Upper lobe of right lung (tissue), 1 donor: ENCODE measurements around the gene TMEM52. TPM values are rescaled to one million over a fixed set of nuclear protein-coding genes. Genes with fewer than 3 reads are reported as not detected.

ENCODE experiments used
- ATAC-seq: fragments of 200-7000 bp; cut with Tn5 transposase; one replicate; pipeline ENCODE4 v1.9.1; 2020; ENCODE audit warnings: mild to moderate bottlenecking, moderate library complexity
- DNase-seq: peaks from one replicate; pipeline ENCODE4 v3.0.0-alpha.2; 2020
- H3K27ac ChIP-seq: fragments of 200-600 bp; one replicate; pipeline ENCODE4 v1.8.0; 2022
- H3K27me3 ChIP-seq: fragments of 200-600 bp; one replicate; pipeline ENCODE4 v1.8.0; 2022; ENCODE audit warnings: mild to moderate bottlenecking
- H3K36me3 ChIP-seq: fragments of 200-600 bp; one replicate; pipeline ENCODE4 v1.8.0; 2022
- H3K4me1 ChIP-seq: fragments of 200-600 bp; one replicate; pipeline ENCODE4 v1.8.0; 2022
- H3K4me3 ChIP-seq: fragments of 200-600 bp; one replicate; pipeline ENCODE4 v1.8.0; 2022; ENCODE audit warnings: mild to moderate bottlenecking
- H3K9me3 ChIP-seq: fragments of 200-600 bp; one replicate; pipeline ENCODE4 v1.8.0; 2022
- intact Hi-C: fragments of 100-400 bp; cut with DNase I; formaldehyde crosslinking; loops from one replicate; pipeline ENCODE4 v1.11.0; 2022
- total RNA-seq: library from RNA; stranded (reverse); fragmentation: NEBNext Ultra II Directional; extraction: Animal tissue kit (Norgen Biotek cat#: 25700); gene quantifications from one replicate; pipeline ENCODE4 v1.2.1, GENCODE V29; 2021
- TF ChIP-seq, protein P1 (sequence below): fragments of 200-600 bp; IDR thresholded peaks from one replicate; pipeline ENCODE4 v1.8.0; 2022; ENCODE audit warnings: antibody characterized with exemption
- donor health status: DM: no; HTN: yes; CAD: no; lungs with severe emphysema.

Gene TMEM52
- total RNA-seq, 1 donor from 2014 or later: 1.5 TPM

DNA sequence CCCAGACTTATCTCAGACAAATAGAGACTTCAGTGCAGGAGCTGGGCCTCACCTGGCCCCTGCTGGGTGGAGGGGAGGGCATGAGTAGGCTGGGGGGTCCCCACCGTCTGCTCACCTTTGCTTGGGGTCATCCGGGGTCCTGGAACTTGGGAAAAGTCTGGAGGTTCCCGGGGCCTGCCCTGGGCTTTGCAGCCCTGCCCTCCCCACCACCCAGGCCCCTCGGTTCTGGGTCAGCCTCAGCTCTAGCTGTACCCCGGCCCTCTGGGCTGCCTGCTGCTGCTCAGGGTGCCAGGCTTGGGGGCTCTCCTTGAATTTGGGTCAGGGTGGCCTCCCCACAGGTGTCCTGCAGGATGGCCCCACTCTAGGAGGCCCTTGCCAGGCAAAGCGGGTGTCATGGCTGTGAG lies 2.4 kb upstream of the TMEM52 start:
- Histone ChIP-seq H3K4me3 (no peak overlapping the region), H3K27ac (no peak overlapping the region), H3K9me3 (no peaks in the 10 kb centered on the region), H3K27me3 (no peaks in the 10 kb centered on the region), H3K4me1 (peaks cover 9% of the 10 kb centered on the region), H3K36me3 (no peaks in the 10 kb centered on the region)
- DNase-seq (peak; percentile 64), ATAC-seq (no peak)
- TF ChIP-seq, protein P1, sequence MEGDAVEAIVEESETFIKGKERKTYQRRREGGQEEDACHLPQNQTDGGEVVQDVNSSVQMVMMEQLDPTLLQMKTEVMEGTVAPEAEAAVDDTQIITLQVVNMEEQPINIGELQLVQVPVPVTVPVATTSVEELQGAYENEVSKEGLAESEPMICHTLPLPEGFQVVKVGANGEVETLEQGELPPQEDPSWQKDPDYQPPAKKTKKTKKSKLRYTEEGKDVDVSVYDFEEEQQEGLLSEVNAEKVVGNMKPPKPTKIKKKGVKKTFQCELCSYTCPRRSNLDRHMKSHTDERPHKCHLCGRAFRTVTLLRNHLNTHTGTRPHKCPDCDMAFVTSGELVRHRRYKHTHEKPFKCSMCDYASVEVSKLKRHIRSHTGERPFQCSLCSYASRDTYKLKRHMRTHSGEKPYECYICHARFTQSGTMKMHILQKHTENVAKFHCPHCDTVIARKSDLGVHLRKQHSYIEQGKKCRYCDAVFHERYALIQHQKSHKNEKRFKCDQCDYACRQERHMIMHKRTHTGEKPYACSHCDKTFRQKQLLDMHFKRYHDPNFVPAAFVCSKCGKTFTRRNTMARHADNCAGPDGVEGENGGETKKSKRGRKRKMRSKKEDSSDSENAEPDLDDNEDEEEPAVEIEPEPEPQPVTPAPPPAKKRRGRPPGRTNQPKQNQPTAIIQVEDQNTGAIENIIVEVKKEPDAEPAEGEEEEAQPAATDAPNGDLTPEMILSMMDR: no peak
- intact Hi-C loops: no loop called here

- TF ChIP-seq, protein P1: no peak
- no peak for ATAC-seq
- Histone ChIP-seq H3K27ac (no peak overlapping the region), H3K9me3 (no peaks in the 10 kb centered on the region), H3K36me3 (no peaks in the 10 kb centered on the region), H3K4me1 (peaks cover 9% of the 10 kb centered on the region), H3K4me3 (no peak overlapping the region), H3K27me3 (no peaks in the 10 kb centered on the region)
- DNase-seq: peak; percentile 72
- intact Hi-C loops: no loop called here
Observed at GRCh38 chr1:1920608-1921458, 1.8 kb upstream of the TMEM52 start.

DNA sequence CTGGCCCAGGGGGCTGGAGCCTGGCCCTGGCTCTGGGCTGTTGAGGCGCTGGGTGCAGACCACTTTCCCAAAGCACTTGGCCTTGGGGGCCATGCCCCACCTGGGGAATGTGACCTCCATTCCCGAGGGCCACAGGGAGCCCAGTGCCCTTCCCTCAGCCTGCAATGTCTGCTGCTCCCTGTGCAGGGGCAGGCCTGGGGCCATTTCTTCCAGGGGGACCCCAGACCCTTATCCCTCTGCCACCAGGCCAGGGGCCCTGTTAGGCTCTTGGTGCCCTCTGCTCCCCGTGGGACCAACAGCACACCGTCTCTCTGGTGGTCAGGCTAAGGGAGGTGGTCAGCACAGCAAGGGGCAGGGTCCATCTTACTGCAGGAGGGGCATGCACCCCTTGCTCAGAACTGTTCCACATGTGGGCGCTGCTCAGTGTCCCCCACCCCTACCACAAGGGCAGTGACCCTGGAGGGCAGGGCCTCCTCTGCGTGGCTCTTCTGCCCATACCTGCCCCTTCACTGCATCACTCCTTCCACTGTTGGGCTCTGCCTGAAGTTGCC lies 1.1 kb upstream of the TMEM52 start:
- H3K27ac ChIP-seq: peak overlapping the region; percentile 14
- H3K4me3 ChIP-seq: peak overlapping the region; percentile 56
- intact Hi-C loops: no loop called here
- TF ChIP-seq, protein P1: no peak
- no peaks in the 10 kb centered on the region for H3K27me3 ChIP-seq
- ATAC-seq: no peak
- H3K36me3 ChIP-seq: no peaks in the 10 kb centered on the region
- H3K4me1 ChIP-seq: peaks cover 9% of the 10 kb centered on the region
- no peak for DNase-seq
- no peaks in the 10 kb centered on the region for H3K9me3 ChIP-seq

GRCh38 chr1:1919304-1920056 lies 401 bp upstream of the TMEM52 start:
- peak; percentile 100 for DNase-seq
- Histone ChIP-seq H3K4me1 (peaks cover 9% of the 10 kb centered on the region), H3K36me3 (no peaks in the 10 kb centered on the region), H3K27me3 (no peaks in the 10 kb centered on the region), H3K4me3 (peak overlapping the region; percentile 56), H3K27ac (peak overlapping the region; percentile 14), H3K9me3 (no peaks in the 10 kb centered on the region)
- intact Hi-C loops: no loop called here
- ATAC-seq: peak; percentile 91
- TF ChIP-seq, protein P1: no peak

DNA sequence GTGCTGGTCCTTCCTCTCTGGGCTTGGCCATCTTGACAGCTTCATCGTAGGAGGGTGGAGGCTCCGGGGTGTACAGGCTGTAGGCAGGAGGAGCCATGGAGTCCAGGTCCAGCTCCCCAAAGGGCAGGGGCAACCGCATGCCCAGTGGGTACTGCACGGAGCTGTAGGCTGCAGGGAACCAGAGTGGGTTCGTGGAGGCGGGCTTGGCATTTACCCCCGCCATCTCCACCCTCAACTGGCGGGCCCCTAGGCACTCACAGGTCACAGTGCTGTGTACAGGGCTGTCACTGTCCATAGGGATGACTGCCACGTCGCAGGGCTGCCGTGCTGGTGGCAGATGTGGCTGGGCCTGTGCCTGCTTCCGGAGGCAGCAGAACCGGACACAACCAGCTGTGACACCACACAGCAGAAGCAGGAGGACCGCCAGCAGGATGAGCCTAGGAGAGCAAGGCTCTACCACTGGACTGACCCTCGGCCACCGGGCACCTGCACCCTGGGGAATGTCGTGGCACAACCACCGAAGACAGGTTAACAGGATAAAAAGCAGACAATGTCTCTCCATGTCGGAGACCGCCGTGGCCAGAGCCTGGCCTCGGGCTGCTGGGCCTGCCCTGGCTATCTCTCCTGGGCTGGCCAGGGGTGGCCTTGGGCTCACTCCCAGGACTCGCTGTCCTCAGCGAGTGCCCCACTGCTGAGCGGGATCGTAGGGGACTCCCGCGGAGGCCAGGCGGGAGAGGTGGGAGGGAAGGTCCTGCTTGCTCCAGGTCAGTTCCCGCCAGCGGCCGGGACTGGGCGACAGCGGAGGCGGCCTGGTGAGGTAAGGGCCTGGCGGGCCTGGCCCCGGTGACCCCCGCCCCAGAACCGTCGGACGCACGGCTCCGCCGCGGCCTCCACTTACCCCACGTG lies 831 bp downstream of the TMEM52 start:
- DNase-seq (peak; percentile 66), ATAC-seq (no peak)
- Histone ChIP-seq H3K27me3 (no peaks in the 10 kb centered on the region), H3K4me1 (peaks cover 9% of the 10 kb centered on the region), H3K9me3 (no peaks in the 10 kb centered on the region), H3K4me3 (peak overlapping the region; percentile 56), H3K36me3 (no peaks in the 10 kb centered on the region), H3K27ac (no peak overlapping the region)
- TF ChIP-seq, protein P1: no peak
- intact Hi-C loops: no loop called here
